GM18861 (cell line): ENCODE data around the gene DTNBP1.

Experiments used
- ATAC-seq: cut with Tn5 transposase; IDR thresholded peaks from one replicate; pipeline ENCODE4 v1.9.1; 2021; ENCODE audit not compliant: unreplicated experiment

DTNBP1 gene

GRCh38 chr6:15489261-15489962, 173.4 kb downstream of the DTNBP1 start:
- no peak for ATAC-seq

GRCh38 chr6:15487262-15487661, 175.6 kb downstream of the DTNBP1 start:
- ATAC-seq = no peak

- no peak for ATAC-seq
Measured at GRCh38 chr6:15485936-15486335, 176.9 kb downstream of the DTNBP1 start.

- no peak for ATAC-seq
Measured at GRCh38 chr6:15484821-15485220, 178.0 kb downstream of the DTNBP1 start.

GRCh38 chr6:15484140-15484539, 178.7 kb downstream of the DTNBP1 start:
- no peak for ATAC-seq

- ATAC-seq = no peak
Measured at GRCh38 chr6:15483060-15483459, 179.8 kb downstream of the DTNBP1 start.

- ATAC-seq = no peak
Measured at GRCh38 chr6:15481390-15482291, 181.2 kb downstream of the DTNBP1 start.

GRCh38 chr6:15480525-15480924, 182.3 kb downstream of the DTNBP1 start:
- ATAC-seq = no peak

GRCh38 chr6:15479761-15480160, 183.1 kb downstream of the DTNBP1 start:
- no peak for ATAC-seq

GRCh38 chr6:15477746-15478145, 185.1 kb downstream of the DTNBP1 start:
- no peak for ATAC-seq

- ATAC-seq = no peak
Measured at GRCh38 chr6:15476631-15477380, 186.0 kb downstream of the DTNBP1 start.

- ATAC-seq = no peak
Measured at GRCh38 chr6:15475872-15476271, 187.0 kb downstream of the DTNBP1 start.

- ATAC-seq = no peak
Measured at GRCh38 chr6:15475261-15475660, 187.6 kb downstream of the DTNBP1 start.

- ATAC-seq = no peak
Measured at GRCh38 chr6:15474196-15474595, 188.6 kb downstream of the DTNBP1 start.

- no peak for ATAC-seq
Measured at GRCh38 chr6:15473741-15474161, 189.1 kb downstream of the DTNBP1 start.

GRCh38 chr6:15473174-15473573, 189.7 kb downstream of the DTNBP1 start:
- no peak for ATAC-seq
